HG02759 (cell line): ENCODE data around the gene KCNF1.
A peak's percentile ranks its signal among the peaks of the same experiment; 100 is the strongest.

Experiments used
- ATAC-seq: cut with Tn5 transposase; IDR thresholded peaks from one replicate; pipeline ENCODE4 v1.9.1; 2021; ENCODE audit warnings: mild to moderate bottlenecking, moderate library complexity; ENCODE audit not compliant: unreplicated experiment

Gene KCNF1, protein sequence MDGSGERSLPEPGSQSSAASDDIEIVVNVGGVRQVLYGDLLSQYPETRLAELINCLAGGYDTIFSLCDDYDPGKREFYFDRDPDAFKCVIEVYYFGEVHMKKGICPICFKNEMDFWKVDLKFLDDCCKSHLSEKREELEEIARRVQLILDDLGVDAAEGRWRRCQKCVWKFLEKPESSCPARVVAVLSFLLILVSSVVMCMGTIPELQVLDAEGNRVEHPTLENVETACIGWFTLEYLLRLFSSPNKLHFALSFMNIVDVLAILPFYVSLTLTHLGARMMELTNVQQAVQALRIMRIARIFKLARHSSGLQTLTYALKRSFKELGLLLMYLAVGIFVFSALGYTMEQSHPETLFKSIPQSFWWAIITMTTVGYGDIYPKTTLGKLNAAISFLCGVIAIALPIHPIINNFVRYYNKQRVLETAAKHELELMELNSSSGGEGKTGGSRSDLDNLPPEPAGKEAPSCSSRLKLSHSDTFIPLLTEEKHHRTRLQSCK

DNA sequence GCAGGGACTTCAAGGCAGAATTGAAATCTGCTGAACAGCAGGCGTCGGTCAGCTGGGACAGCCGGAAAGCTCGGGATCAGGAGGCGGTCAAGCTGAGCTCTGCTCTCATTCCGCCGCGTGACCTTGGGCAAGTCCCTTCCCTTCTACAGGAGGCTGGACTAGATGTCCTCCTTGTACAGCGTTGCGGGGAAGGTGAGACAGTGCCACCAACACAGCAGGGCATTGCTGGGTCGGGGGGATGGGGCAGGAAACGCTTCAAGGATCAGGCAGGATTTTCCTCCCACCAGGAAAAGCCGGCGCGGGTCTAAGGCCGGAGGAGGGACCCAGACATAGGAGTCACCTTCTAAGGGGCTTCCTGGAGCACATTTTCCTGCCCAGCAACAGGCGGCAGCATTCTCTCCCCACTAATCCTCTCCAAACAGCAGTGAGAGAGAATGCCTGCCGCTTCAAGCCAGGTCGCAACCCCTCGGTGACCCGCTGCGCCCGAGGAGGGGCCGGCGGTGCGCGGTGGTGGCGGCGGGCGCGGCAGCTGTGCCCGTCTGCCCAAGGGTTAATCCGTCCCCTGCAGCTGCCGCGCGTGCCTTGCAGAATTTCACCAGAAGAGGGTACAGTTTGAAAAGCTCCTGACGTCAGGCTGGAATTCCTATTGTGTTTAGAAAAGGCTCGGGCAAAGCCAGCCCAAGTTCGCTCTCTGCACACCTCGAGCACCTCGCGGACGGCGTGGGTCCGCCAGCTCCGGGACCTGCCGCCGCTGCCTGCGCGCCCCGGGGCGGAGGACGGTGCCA is at the start of gene KCNF1:
KCNF1 (plus strand) TSS at position 644 of the 785 bp plus-strand sequence. CDS start 493 bp downstream, outside the sequence.
- ATAC-seq, result no peak

DNA sequence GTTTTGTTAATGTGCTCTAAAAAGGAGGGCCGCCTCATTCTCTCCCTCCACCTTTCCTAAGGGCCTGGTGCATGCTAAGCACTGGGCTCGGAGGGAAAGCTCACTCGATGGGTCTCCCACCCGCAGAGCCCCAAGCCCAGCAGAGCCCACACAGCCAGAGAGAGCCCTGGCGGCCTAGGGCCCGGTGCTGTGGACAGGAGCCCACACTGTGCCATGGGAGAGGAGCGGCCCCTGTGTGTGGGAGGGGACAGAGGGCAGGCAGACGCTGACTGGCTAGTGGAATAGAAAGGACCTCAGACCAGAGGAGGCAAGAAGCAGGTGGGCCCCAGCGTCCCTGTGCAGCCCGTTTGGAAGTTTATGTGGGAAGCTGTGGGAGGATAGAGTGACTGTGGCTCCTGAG is 49.4 kb upstream of the KCNF1 start:
- no peak for ATAC-seq

DNA sequence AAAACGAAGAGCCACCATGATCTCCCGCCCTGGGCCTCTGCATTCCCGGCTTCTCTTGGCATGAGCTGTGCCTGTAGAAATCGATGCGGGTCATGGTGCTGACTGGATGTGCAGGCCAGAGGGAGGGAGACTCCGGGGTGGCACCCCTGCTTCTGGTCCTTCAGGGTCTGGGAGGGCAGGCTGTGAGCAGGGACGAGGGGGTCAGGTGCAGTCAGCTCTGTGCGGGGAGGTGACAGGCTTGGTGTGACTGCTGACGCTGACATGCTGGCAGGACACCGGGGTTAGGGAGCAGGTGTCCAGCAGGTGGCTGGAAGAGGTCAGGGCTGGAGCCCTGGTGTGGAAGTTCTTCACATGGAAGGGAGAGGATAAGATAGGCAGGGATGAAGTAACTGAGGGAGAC is 48.7 kb upstream of the KCNF1 start:
- no peak for ATAC-seq

DNA sequence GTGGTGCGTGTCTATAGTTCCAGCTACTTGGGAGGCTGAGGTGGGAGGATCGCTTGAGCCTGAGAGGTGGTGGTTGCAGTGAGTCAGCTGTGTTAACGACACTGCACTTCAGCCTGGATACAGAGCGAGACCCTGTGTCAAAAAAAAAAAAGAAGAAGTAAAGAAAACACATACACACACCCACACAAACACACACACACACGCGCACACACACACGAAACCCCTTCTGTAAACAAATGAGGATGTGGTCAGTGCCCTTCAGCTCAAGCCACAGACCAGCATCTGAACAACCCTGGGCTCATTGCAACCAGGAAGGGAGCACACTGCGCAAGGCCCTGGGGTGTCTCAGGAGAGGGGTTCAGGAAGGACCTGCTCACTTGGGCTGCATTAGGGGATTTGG is 47.9 kb upstream of the KCNF1 start:
- peak; percentile 74 for ATAC-seq

DNA sequence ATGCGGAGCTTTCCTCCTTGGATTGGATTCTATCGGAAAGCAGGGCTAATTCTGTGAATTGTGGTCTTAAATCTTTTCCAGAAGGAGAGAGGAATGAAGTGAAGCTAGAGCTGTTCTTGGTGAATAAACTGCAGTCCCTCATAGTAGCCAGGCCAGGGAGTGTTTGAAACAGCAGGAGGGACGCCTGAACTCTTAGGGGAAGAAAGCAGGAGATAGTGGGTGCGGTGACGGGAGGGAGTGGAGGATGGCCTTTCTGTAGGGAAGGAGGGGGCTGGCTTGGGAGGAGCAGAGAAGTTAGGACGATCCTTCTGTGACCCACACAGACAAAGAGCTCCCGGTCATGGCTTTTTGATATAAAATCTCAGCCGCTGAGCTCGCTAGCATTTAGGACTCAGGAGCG is 47.5 kb upstream of the KCNF1 start:
- no peak for ATAC-seq

DNA sequence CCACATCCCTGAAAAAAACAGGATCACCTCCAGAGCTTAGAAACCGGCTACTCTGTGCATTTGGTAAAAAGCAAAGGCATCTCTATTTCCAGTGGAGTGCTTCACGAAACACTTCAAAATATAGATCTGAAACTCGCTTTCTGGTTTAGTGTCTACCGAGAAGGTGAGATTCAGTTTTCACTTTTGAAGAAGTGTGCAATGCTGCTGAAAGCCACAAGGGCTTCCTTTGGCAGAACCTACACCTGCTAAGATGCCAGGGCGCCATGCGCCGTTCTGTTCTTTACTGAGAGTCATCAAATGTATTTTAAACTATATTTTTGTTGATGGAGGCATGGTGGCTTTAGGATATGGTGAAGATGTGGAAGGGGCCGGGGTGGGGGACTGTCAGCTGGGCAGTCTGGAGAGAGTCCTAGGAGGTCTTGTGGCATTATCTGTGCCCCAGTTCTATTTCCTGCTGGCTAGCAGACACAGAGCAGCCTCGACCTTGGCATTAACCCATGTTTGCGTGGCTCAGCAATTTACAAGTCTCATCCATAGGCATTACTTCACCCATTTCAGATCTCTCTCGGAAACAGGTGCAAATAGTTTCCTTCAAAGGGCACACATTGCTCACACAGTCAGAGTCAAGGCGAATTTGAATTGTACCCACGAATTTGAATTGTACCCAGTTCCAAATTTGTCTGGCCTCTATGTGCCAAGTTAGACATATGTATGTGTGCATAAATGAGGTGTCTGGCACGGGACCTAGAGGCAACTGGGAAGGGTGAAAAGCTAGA is 46.7 kb upstream of the KCNF1 start:
- ATAC-seq, result peak; percentile 89

DNA sequence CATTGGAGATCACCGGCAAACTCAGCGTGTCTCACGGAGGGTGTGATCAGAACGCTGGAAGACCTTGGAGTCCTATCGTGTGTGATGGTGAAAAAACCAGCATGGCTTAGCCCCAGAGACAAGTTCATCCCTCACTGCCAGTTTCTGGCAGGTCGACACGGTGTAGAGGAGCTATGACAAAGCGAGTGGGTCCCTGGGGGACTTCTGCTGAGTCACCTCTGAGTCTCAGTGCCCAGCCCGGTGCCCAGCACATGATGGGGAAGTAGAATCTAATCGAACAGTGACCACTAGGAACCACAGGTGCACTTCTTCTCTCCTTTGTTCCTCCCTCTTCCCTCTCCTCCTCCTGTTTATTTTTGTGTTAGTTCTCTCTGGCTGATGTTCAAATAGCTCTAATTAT is 45.9 kb upstream of the KCNF1 start:
- no peak for ATAC-seq

DNA sequence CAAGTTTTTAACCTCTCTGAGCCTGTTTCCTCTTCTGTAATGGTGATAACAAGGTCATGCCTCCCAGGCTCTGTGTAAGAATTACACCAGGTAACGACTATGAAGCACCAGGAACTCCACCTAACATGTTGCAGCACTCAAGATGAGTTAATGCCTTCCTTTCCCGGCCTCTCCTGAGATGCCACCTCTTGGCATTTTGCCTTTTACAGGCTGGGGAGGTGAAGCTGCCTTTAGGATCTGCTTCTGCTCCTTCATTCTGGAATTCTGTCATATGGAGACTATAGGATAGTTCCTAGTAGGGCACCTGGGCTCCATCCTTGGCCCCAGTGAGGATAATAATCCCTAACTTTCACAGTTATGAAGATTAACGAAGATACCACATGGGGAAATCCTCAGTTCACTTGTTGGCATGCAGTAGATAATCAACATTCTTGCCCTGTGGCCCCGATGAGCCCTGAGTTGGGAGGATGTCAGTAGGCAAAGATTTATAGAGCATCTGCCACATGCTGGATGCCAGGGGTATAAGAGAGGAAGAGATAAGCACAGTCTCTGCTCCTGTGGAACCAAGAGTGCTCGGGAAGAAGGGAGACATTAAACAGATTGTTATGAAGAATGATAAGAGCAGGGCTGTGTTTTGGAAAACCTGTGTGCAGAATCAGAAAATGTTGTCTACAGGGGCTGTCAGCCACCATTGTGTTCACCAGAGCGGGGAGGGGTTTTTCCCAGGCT is 43.9 kb upstream of the KCNF1 start:
- no peak for ATAC-seq

DNA sequence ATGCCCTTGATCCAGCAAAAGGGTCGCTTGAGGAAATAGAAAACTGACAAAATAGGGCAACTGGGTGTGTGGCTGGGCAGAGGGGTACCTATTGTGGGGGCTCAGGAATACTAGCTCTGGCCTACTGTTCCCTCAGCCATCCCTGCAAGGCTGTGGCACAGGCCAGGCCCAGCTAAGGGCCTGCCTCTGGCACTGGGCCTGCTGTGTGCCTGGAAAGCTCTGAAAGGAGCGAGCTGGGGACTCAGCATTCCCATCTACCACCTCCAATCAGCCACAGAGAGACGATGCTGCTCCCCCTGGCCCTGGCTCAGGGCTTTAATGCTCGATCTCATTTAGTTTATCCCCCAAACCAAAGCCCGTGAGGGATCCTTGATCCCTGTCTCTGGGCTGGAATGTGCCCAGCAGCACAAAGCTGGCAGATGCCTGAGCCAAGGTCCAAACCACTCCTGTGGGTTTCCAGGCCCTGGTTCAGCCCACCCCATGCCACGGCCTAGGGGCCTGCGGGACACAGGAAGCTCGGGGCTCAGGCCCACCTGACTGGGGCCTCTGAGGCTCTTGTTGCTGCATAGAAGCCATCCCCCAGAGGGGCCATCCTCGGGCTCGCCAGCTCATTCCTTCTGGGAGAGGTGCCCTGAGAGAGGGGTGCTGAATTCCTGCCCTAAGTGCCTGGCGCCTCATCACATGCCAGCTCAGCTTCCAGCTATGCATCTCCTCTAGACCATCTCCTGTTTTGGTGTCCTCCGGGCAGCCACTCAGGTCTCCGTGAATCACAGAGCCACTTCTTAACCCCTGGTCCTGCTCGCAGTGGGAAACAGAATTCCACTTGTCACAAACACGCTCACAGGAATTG is 43.0 kb upstream of the KCNF1 start:
- ATAC-seq, result no peak

DNA sequence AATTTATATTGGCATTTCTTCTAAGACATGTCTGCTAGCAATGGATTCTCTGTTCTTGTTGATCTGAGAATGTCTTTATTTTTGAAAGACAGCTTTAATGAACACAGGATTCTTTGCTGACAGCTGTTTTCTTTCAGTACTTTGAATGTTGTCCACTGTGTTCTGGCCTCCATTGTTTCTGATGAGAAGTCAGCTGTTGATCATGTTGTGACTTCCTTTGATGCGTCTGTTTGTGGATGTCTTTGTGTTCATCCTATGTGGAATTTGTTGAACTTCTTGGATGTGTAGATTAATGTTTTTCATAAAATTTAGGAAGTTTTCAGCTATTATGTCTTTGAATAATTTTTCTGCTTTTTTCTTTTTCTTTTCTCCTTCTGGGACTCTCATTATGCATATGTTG is 39.8 kb upstream of the KCNF1 start:
- no peak for ATAC-seq

DNA sequence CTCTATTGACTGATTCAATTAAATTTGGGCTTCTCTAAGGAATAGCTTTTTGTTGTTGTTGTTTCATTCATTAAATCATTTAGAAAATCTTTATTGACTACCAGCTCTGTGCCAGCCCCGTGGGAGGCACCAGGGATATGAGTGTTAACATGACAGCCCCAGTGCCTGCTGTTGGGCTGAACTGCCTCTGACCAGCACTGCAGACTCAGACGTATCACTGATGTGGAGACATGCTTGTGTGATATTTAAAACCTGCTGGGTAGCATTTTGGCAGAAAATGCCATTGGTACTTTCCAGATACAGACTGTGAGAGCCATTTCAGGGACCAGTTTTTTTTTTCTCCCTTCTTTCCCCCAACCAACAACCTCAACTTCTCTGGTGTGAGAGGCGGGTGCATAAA is 38.6 kb upstream of the KCNF1 start:
- ATAC-seq, result peak; percentile 37

DNA sequence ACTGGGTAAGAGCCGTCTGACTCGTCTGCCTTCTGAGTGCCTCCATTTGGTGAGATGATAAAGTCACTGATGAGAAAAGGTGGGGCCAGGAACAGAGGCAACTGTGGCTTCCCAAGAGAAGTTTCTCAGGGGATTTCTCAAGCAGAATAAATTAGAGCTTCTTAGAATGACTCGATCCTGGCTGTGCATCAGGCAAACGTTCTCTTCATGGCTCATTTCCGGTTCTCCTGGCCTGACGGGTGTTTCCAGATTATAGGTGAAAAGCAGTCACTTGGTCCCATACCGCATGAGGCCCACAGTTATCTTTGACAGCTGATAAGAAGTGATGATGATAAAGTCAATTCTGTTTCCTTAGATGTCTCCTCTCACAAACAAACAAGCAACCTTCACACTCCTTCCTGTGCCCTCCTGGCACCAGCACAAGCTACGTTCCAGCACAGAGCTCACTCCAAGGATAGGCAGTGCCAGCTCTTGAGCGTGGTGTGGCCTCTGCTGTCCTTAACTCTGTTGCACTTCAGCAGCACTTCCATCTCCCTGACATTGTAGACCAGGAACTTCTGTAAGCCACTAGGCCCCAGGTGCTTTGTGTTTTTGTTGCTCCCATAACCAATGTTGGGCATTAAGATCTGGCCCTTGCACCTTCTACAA is 37.8 kb upstream of the KCNF1 start:
- peak; percentile 70 for ATAC-seq

DNA sequence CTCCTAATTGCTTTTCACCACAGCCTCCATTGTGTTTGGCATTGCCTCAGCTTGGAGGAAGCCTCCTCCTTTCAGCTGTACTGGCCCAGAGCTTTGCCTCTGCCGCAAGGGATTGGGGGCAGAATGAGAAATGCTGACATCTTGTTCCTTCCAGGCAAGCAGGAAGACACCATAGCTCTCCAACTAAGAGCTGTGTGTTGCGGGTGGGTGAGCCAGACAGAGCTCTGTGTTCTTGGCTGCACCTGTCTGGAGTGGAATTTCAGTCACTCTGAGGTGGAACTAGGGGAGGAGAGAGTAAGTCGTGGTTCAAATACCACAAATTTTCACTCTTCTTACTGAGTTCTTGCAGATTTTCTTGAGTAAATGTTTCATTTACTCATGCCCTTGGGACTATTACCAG is 36.6 kb upstream of the KCNF1 start:
- no peak for ATAC-seq

DNA sequence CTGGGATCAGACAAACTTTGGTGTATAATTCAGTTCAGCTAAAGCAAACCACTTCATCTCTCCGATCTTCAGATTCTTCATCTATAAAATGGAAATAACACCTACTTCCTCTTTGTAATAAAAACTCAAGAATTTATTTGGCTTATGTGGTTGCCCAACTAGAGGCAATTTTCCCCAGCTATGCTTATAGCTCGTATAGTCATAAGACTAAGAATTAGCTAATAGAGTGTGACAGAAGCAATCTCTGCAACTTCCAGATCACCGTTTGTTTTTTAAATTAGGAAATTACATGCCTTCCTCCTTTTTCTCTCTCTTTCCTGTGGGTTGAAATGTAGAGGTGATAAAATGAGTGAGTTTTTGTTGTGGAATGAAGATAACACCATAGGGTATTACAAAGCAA is 35.3 kb upstream of the KCNF1 start:
- ATAC-seq, result no peak

DNA sequence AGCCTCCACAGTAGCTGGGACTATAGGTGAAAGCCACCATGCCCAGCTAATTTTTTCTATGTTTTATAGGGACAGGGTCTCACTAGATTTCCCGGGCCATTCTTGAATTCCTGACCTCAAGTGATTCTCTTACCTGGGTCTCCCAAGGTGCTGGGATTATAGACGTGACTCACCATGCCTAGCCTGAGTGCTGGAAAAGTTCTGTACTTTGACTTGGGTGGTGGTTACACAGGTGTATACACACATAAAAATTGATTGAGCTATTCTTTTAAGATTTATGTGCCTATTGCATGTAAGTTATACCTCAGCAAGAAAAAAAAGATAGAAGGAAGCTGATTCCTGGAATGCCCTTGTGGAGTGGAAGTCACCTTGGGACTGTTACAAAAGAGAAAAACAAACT is 34.8 kb upstream of the KCNF1 start:
- no peak for ATAC-seq

DNA sequence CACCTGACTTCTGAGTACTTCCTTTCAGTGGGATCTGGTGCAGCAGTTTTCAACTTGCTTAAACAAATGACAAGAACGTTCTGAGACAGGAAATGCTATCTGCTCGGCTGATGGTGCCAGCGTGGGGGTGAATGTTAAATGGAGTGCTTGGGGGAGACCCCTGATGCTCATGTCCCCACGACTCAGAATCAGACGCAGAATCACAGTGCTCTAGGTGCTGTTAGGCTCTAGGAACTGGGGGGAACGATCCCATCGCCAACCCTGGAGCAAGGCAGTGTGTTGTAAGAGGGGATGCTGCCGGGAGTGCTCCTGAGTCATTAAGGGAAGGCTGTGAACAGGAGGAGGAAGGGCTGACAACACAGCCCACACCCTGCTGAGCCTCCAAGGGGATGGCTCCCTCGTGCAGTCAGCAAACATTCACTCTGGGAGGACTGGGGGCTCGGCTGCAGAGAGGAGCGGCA is 34.1 kb upstream of the KCNF1 start:
- no peak for ATAC-seq

DNA sequence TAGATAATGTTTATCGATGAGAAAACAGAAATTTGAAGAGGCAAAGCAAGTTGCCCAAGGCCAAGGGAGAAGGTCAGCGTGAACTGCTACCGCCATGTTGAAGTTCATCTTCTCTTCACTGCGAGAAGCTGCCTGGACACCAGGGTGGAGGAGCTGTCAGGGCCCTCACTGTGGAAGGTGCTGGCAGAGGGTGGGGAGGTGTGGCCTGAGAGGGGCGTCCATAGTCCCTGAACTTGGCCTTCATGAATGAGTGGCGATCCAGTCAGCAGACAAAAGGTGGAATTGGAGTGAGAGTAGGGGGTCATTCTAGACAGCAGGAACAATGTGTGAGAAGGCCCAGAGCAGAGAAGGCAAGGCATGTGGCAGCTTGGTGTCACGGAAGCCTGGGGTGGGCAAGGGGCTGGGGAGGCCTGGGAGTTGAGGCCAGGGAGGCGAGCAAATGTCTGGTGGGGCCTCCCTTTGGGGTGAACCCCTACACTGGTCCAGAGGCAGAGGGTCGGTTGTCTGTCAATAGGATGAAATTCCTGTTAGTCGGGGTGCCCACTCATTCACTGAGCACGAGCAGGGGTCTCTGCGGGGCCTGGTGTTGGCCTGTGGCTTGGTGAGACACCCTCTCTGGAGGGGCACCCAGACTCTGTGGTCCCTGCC is 33.3 kb upstream of the KCNF1 start:
- no peak for ATAC-seq

DNA sequence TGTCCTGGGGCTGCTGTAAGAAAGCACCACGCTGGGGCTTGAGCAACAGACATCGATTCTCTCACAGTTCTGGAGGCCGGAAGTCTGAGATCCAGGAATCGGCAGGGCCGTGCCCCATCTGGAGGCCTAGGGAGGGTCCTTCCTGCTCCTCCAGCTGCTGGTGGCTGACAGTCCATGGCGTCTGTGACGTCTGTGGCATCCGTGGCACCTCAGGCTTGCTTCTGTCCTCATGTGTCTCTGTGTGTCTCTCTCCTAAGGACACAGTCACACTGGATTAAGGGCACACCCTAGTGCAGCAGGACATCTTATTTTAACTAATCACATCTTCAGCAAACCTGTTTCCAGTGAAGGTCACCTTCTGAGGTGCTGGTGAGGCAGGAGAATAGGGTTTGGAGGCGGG is 32.6 kb upstream of the KCNF1 start:
- ATAC-seq, result no peak
